HepG2 (cell line): ENCODE measurements around the gene WDR41. TPM values are rescaled to one million over a fixed set of nuclear protein-coding genes. Genes with fewer than 3 reads are reported as not detected.

Experiments used
- HDAC6 ChIP-seq: fragments of 200-600 bp; sonication (generic); IDR thresholded peaks from 2 replicates; pipeline ENCODE4 v1.7.0; 2017; ENCODE audit warnings: mild to moderate bottlenecking, antibody characterized with exemption, low read length, low read depth
- KIAA2018 ChIP-seq: sonication (generic); formaldehyde crosslinking; IDR thresholded peaks from 2 replicates; pipeline ENCODE4 v1.5.0; 2020; ENCODE audit warnings: mild to moderate bottlenecking, missing genetic modification reagents, borderline replicate concordance
- SYNCRIP ChIP-seq: fragments of 200-400 bp; formaldehyde crosslinking; IDR thresholded peaks from 2 replicates; pipeline ENCODE4 v1.6.1; 2018; ENCODE audit warnings: mild to moderate bottlenecking, low read depth, low read length; ENCODE audit not compliant: insufficient read depth
- TRAFD1 ChIP-seq: sonication (generic); formaldehyde crosslinking; IDR thresholded peaks from 2 replicates; pipeline ENCODE4 v1.5.1; 2020; ENCODE audit warnings: missing genetic modification reagents, mild to moderate bottlenecking, borderline replicate concordance
- ZNF234 ChIP-seq: sonication (generic); formaldehyde crosslinking; conservative IDR thresholded peaks from 2 replicates; pipeline ENCODE4 v1.5.1; 2020; ENCODE audit warnings: mild to moderate bottlenecking, missing genetic modification reagents
- polyA plus RNA-seq, 8 experiments: library from polyadenylated mRNA; depleted of rRNA in 3 of 8; stranded (reverse) in 7 of 8; unstranded in 1 of 8; fragments of >200 nt; fragmentation: Illumina TruSeq in 4 of 8; extraction: Trizol in 4 of 8; gene quantifications; 2 replicates each; pipeline versions ENCODE4 v1.2.1 to v1.2.3, GENCODE V29; 2011 to 2016; ENCODE audit warnings: low read depth in 4 of 8, missing spikeins in 1 of 8, mixed read lengths in 1 of 8; ENCODE audit not compliant: insufficient read depth in 1 of 8
- total RNA-seq, 5 experiments: library from RNA; depleted of rRNA; stranded (reverse); fragments of >200 nt; fragmentation: Illumina TruSeq; extraction: Trizol; gene quantifications; 2 replicates each; pipeline ENCODE4 v1.2.3, GENCODE V29; 2016; ENCODE audit warnings: low read depth in 1 of 5
- TF ChIP-seq, protein P1 (sequence below): sonication (generic); formaldehyde crosslinking; IDR thresholded peaks from 2 replicates; pipeline ENCODE4 v1.5.1; 2020; ENCODE audit warnings: mild to moderate bottlenecking, missing genetic modification reagents
- TF ChIP-seq, protein P2 (sequence below): sonication (generic); formaldehyde crosslinking; IDR thresholded peaks from 2 replicates; pipeline ENCODE4 v1.5.0; 2020; ENCODE audit warnings: missing genetic modification reagents
- TF ChIP-seq, protein P3 (sequence below): sonication (generic); formaldehyde crosslinking; conservative IDR thresholded peaks from 2 replicates; pipeline ENCODE4 v1.4.0; 2020; ENCODE audit warnings: missing genetic modification reagents
- TF ChIP-seq, protein P4 (sequence below): sonication (generic); formaldehyde crosslinking; IDR thresholded peaks from 2 replicates; pipeline ENCODE4 v1.9.0; 2022; ENCODE audit warnings: missing genetic modification reagents, mild to moderate bottlenecking, borderline replicate concordance

The WDR41 gene
- total and polyA plus RNA-seq, 2 of the 13 experiments (the other 11 are each of a cell fraction or from before 2014, with no cell fraction given), result 18.9 to 39.3 TPM

- TF ChIP-seq, protein P1, sequence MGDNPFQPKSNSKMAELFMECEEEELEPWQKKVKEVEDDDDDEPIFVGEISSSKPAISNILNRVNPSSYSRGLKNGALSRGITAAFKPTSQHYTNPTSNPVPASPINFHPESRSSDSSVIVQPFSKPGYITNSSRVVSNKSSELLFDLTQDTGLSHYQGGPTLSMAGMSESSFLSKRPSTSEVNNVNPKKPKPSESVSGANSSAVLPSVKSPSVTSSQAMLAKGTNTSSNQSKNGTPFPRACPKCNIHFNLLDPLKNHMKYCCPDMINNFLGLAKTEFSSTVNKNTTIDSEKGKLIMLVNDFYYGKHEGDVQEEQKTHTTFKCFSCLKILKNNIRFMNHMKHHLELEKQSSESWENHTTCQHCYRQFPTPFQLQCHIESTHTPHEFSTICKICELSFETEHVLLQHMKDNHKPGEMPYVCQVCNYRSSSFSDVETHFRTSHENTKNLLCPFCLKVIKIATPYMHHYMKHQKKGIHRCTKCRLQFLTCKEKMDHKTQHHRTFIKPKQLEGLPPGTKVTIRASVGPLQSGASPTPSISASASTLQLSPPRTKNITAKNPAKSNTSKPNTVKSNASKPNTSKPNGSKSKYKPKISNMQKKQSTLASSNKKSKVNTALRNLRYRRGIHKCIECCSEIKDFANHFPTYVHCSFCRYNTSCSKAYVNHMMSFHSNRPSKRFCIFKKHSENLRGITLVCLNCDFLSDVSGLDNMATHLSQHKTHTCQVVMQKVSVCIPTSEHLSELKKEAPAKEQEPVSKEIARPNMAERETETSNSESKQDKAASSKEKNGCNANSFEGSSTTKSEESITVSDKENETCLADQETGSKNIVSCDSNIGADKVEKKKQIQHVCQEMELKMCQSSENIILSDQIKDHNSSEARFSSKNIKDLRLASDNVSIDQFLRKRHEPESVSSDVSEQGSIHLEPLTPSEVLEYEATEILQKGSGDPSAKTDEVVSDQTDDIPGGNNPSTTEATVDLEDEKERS (CRISPR knock-in tag), result peak; percentile 93
- TF ChIP-seq, protein P2, sequence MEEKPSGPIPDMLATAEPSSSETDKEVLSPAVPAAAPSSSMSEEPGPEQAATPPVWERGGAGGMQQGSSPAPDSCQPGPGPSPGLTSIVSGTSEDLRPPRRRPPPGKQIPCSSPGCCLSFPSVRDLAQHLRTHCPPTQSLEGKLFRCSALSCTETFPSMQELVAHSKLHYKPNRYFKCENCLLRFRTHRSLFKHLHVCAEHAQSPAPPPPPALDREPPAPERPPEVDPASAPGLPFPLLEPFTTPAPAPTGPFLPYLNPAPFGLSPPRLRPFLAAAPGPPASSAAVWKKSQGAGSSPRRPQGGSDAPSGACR, result 0 out of 2 replicates have a peak, but pooled peaks have one; percentile 55
- TF ChIP-seq TRAFD1 (no peak), ZNF234 (no peak), SYNCRIP (no peak), KIAA2018 (CRISPR knock-in tag) (no peak), HDAC6 (no peak)
- TF ChIP-seq, protein P3, sequence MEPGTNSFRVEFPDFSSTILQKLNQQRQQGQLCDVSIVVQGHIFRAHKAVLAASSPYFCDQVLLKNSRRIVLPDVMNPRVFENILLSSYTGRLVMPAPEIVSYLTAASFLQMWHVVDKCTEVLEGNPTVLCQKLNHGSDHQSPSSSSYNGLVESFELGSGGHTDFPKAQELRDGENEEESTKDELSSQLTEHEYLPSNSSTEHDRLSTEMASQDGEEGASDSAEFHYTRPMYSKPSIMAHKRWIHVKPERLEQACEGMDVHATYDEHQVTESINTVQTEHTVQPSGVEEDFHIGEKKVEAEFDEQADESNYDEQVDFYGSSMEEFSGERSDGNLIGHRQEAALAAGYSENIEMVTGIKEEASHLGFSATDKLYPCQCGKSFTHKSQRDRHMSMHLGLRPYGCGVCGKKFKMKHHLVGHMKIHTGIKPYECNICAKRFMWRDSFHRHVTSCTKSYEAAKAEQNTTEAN, result peak; percentile 72; the same call in 1 of the 2 replicates
- TF ChIP-seq, protein P4, sequence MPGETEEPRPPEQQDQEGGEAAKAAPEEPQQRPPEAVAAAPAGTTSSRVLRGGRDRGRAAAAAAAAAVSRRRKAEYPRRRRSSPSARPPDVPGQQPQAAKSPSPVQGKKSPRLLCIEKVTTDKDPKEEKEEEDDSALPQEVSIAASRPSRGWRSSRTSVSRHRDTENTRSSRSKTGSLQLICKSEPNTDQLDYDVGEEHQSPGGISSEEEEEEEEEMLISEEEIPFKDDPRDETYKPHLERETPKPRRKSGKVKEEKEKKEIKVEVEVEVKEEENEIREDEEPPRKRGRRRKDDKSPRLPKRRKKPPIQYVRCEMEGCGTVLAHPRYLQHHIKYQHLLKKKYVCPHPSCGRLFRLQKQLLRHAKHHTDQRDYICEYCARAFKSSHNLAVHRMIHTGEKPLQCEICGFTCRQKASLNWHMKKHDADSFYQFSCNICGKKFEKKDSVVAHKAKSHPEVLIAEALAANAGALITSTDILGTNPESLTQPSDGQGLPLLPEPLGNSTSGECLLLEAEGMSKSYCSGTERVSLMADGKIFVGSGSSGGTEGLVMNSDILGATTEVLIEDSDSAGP, result peak; percentile 71; the same call in 1 of the 2 replicates
These were observed at the start of gene WDR41 (continued) for GRCh38 chr5:77491783-77492652.
